ENCODE results near the gene SNAP47. TPM values are rescaled to one million over a fixed set of nuclear protein-coding genes. Genes with fewer than 3 reads are reported as not detected.
"Not testable (repeated sequence)": the region's sequence is repeated elsewhere in the genome, so short reads cannot be mapped to it uniquely, and the experiment has no call there.

SNAP47 gene
- polyA plus RNA-seq, 1 experiment: 44.8 TPM

DNA sequence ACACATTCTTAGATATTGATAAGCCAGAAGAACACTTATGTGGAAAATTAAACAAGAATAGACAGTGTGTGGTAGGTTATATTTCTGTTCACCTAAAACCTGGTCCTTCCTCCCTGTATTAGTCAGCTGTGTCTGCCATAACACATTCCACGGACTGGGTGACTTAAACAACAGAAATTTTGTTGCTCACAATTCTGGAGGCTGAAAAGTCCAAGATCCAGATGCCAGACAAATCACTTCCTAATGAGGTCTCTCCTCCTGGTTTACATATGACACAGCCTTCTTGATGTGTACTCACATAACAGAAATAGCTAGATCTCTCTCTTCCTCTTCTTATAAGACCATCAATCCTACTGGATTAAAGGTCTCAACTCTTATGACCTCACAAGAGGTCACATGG is 25.8 kb upstream of the SNAP47 start:
- no peak overlapping the region for H3K4me3 ChIP-seq (ENCODE audit: low read depth, low read length)
- POLR2A ChIA-PET: no interaction called here
- no peak for TF ChIP-seq CTCF (IDR thresholded peaks at IDR 0.05; ENCODE audit: low read depth, low read length)
- H3K27me3 ChIP-seq (ENCODE audit: control insufficient read depth, insufficient read depth, low read length): no peaks in the 10 kb centered on the region
- H3K27ac ChIP-seq (ENCODE audit: low read depth, low read length): no peak overlapping the region
- peaks cover 8% of the 10 kb centered on the region for H3K9me3 ChIP-seq (ENCODE audit: control insufficient read depth, insufficient read depth, low read length)
- no peak for DNase-seq (ENCODE audit: low read depth, low spot score)
- CTCF ChIA-PET: no interaction called here

- H3K27ac ChIP-seq (ENCODE audit: low read depth, low read length); CTCF ChIA-PET; POLR2A ChIA-PET; H3K27me3 ChIP-seq (ENCODE audit: control insufficient read depth, insufficient read depth, low read length); DNase-seq (ENCODE audit: low read depth, low spot score); H3K9me3 ChIP-seq (ENCODE audit: control insufficient read depth, insufficient read depth, low read length); H3K4me3 ChIP-seq (ENCODE audit: low read depth, low read length): not testable (repeated sequence)
Measured at GRCh38 chr1:227710474-227710873, 24.8 kb upstream of the SNAP47 start.

DNA sequence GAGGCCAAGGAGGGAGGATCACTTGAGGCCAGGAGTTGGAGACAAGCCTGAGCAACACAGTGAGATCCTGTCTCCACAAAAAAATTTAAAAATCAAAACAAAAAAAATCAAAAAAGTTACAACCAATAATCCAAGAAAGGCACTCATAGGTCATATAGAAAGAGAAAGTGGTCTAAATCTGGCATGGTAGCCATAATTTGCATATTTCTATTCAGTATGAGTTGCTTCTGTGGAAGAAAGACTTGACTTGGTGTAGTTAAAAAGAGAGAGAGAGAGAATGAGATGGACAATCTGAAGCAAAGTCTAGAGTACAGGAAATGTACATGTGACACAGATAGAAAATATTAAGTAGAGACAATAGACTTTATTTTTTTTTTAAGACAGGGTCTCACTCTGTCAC is 22.6 kb upstream of the SNAP47 start:
- H3K27ac ChIP-seq (ENCODE audit: low read depth, low read length): no peak overlapping the region
- H3K27me3 ChIP-seq (ENCODE audit: control insufficient read depth, insufficient read depth, low read length): no peaks in the 10 kb centered on the region
- TF ChIP-seq CTCF (IDR thresholded peaks at IDR 0.05; ENCODE audit: low read depth, low read length): no peak
- H3K9me3 ChIP-seq (ENCODE audit: control insufficient read depth, insufficient read depth, low read length): peaks cover 8% of the 10 kb centered on the region
- POLR2A ChIA-PET: no interaction called here
- CTCF ChIA-PET: no interaction called here
- DNase-seq (ENCODE audit: low read depth, low spot score): no peak
- no peak overlapping the region for H3K4me3 ChIP-seq (ENCODE audit: low read depth, low read length)

GRCh38 chr1:227718932-227719331 is 16.3 kb upstream of the SNAP47 start:
- ChIA-PET POLR2A (no interaction called here), CTCF (no interaction called here)
- no peaks in the 10 kb centered on the region for H3K27me3 ChIP-seq (ENCODE audit: control insufficient read depth, insufficient read depth, low read length)
- peaks cover 25% of the 10 kb centered on the region; the same call in 1 of the 2 replicates for H3K9me3 ChIP-seq (ENCODE audit: control insufficient read depth, insufficient read depth, low read length)
- TF ChIP-seq CTCF (IDR thresholded peaks at IDR 0.05; ENCODE audit: low read depth, low read length): no peak
- no peak overlapping the region for H3K4me3 ChIP-seq (ENCODE audit: low read depth, low read length)
- DNase-seq (ENCODE audit: low read depth, low spot score): no peak
- H3K27ac ChIP-seq (ENCODE audit: low read depth, low read length): no peak overlapping the region

GRCh38 chr1:227723474-227723873 is 11.8 kb upstream of the SNAP47 start:
- peaks cover 24% of the 10 kb centered on the region for H3K9me3 ChIP-seq (ENCODE audit: control insufficient read depth, insufficient read depth, low read length)
- ChIA-PET CTCF (interaction anchor here (0.5 kb wide), 1 partner anchor 25 kb away, joined by 4 read pairs; no protein-coding TSS in a partner anchor), POLR2A (no interaction called here)
- no peaks in the 10 kb centered on the region for H3K27me3 ChIP-seq (ENCODE audit: control insufficient read depth, insufficient read depth, low read length)
- TF ChIP-seq CTCF (IDR thresholded peaks at IDR 0.05; ENCODE audit: low read depth, low read length): no peak
- no peak overlapping the region for H3K27ac ChIP-seq (ENCODE audit: low read depth, low read length)
- no peak for DNase-seq (ENCODE audit: low read depth, low spot score)
- H3K4me3 ChIP-seq (ENCODE audit: low read depth, low read length): no peak overlapping the region

DNA sequence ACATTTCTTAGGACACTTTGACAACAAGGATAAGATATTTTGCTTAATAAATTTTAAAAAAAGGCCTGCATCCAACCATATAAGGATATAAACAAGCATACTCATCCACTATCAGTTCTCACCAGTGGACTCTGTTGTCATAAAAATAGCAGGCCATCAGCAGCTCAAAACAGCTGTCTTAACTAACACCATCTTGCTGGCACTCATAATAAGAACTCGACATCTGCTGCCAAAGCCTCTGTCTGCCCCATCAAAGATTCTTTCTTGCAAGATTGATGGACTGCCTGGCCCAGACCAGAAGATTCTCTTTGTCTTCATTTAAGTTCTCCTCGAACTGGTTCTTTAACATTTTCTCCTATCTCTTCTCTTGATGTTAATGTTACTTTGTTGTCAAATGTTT is 10.2 kb upstream of the SNAP47 start:
- no peak for TF ChIP-seq CTCF (IDR thresholded peaks at IDR 0.05; ENCODE audit: low read depth, low read length)
- no peak for DNase-seq (ENCODE audit: low read depth, low spot score)
- Histone ChIP-seq H3K27me3 (ENCODE audit: control insufficient read depth, insufficient read depth, low read length) (no peaks in the 10 kb centered on the region), H3K9me3 (ENCODE audit: control insufficient read depth, insufficient read depth, low read length) (peaks cover 19% of the 10 kb centered on the region), H3K27ac (ENCODE audit: low read depth, low read length) (no peak overlapping the region), H3K4me3 (ENCODE audit: low read depth, low read length) (no peak overlapping the region)
- ChIA-PET CTCF (no interaction called here), POLR2A (no interaction called here)
